Measurements from ENCODE around the gene JAGN1.
A peak's percentile ranks its signal among the peaks of the same experiment; 100 is the strongest.
"Not testable (repeated sequence)": the region's sequence is repeated elsewhere in the genome, so short reads cannot be mapped to it uniquely, and the experiment has no call there.

Gene JAGN1

DNA sequence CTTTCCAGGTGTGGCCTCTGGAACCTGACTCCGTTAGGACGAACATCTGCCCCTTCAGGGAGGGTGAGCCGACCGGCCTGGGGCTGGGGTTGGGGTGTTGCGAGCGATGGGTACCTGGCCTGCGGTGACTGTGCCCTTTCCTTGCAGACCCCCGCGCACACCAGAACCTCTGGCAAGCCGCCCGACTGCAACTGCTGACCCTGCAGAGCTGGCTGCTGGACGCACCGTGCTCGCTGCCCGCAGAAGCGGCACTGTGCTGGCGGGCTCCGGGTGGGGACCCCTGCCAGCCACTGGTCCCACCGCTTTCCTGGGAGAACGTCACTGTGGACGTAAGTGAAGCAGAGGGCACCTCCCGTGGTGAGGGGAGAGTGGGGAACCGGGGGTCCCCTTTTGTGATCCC lies 37.7 kb downstream of the JAGN1 start:
- no peak for DNase-seq

DNA sequence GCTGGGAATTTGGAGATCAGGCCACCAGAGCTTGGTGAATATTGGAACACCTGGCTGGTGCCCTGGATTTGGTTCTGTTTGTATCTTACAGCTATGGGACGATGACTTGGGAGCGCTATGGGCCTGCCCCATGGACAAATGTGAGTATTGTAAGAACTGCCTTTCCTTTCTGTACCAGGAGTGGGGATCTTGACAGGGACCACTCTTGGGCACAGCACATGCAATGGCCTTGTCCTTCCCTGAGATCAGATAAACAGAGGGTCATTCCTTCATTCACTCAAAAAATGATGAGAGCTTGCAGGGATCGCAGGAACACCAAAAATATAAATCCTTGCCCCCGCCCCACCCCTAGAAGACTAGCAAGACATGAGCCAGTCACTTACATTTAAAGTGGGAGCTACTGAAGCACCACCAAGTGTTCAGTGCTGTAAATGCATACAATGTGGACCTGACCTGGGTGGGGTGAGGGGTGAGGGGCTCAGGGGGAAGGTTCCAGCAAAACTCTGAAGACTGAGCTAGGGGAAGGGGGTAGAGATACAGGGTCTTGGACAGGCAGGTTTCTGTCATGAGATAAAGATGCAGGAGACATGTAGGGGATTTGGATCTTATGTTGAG lies 40.5 kb downstream of the JAGN1 start:
- DNase-seq, result peak in 1 of 3 experiments; percentile 1

DNA sequence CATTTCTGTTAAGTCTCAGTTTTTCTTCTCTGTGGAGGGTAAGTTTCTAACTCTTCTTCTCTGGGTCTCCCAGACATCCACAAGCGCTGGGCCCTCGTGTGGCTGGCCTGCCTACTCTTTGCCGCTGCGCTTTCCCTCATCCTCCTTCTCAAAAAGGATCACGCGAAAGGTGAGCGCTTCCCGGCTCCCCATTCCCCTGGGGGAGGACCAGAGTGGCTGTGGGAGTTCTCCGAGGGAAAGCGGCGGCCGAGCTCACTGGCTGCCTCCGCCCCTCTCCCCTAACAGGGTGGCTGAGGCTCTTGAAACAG lies 42.1 kb downstream of the JAGN1 start:
- no peak for DNase-seq

DNA sequence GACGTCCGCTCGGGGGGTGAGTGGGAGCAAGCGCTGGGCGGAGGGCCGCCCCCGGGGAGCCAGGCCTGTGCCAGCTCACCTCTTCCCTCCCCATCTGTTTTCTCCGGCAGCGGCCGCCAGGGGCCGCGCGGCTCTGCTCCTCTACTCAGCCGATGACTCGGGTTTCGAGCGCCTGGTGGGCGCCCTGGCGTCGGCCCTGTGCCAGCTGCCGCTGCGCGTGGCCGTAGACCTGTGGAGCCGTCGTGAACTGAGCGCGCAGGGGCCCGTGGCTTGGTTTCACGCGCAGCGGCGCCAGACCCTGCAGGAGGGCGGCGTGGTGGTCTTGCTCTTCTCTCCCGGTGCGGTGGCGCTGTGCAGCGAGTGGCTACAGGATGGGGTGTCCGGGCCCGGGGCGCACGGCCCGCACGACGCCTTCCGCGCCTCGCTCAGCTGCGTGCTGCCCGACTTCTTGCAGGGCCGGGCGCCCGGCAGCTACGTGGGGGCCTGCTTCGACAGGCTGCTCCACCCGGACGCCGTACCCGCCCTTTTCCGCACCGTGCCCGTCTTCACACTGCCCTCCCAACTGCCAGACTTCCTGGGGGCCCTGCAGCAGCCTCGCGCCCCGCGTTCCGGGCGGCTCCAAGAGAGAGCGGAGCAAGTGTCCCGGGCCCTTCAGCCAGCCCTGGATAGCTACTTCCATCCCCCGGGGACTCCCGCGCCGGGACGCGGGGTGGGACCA lies 42.6 kb downstream of the JAGN1 start:
- peak; percentile 66 to 86 (median 78) for DNase-seq

DNA sequence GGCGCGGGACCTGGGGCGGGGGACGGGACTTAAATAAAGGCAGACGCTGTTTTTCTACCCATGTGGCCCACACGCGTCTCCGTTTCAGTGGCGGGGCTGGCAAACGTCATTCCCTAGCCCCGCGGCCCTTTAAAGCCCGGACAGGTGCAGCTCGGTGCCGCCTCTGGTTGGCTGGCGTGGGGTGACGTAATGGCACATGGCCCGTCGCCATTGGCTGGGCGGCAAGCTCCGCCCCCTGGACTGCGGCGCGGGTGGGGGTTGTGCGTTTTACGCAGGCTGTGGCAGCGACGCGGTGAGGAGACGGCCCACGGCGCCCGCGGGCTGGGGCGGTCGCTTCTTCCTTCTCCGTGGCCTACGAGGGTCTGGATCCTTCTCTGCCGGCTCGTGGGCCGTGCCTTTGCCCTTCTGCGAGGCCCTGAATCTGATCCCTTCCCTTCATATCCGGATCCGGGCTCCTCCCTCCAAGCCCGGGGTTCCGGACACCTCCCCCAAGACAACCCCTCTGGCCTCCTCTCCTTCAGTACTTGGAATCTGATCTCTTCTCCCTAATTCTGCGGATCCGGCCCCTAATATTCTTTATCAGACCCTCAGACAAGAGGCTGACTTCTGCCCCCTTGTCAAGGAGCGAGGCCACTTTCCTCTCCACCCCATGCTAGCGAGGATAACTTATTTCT lies 43.3 kb downstream of the JAGN1 start, which contains the start of gene CRELD1:
Gene CRELD1, plus strand, starts transcription at position 274 of the 674 bp plus-strand sequence. CDS start 605 bp downstream, outside the sequence.
- peak; percentile 83 to 92 (median 89) for DNase-seq

DNA sequence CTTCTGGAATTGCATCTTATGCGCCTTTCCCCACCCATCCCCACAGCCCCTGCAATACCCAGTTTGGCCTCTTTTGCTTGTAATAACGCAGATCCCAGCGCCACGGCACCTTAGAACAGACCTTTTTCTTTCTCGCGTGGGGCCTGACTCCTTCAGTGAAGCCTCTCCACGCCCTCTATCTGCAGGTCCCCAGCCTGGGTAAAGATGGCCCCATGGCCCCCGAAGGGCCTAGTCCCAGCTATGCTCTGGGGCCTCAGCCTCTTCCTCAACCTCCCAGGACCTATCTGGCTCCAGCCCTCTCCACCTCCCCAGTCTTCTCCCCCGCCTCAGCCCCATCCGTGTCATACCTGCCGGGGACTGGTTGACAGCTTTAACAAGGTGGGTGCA lies 43.8 kb downstream of the JAGN1 start:
- DNase-seq, result peak in 1 of 3 experiments; percentile 60

DNA sequence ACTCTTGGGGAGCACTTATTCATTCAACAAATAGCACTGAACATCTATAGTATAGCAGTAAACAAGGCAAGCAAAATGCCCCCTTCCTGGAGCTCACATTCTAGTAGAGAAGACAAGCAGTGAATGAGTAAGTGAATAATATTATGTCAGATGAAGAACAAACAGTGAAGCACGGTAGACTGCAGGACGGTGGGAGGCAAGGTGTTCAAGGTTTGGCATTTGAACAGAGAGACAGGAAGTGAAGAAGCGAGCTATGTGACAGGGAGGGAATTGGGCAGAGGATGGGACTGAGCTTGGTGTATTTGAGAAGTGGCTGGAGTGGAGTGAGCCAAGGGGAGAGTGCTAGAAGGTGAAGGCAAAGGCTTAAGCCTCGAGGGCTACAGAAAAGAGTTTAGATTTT lies 44.6 kb downstream of the JAGN1 start:
- DNase-seq, result no peak

DNA sequence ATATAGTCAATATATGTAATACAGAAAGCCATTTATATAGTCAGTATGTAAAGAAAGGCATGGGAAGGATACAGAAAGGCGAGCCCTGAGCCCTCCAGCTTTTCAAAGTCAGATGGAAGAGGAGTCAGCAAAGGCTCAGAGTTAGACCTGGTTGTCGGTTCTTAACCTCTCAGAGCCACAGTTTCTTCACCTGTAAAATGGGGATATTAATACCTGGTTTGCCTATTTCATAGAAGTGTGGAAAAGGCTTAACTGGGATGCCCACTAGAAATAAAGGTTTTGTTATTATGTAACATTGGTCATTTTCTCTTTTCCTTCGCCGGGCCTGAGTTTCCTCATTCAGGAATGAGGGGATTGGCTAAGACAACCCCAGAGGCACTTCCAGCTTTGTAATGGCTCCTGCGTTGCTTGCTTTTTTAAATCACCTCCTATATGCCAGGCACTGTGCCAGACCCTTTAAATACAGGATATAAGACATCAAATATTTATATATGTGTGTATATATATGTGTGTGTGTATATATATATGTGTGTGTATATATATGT lies 45.6 kb downstream of the JAGN1 start:
- DNase-seq, result no peak

DNA sequence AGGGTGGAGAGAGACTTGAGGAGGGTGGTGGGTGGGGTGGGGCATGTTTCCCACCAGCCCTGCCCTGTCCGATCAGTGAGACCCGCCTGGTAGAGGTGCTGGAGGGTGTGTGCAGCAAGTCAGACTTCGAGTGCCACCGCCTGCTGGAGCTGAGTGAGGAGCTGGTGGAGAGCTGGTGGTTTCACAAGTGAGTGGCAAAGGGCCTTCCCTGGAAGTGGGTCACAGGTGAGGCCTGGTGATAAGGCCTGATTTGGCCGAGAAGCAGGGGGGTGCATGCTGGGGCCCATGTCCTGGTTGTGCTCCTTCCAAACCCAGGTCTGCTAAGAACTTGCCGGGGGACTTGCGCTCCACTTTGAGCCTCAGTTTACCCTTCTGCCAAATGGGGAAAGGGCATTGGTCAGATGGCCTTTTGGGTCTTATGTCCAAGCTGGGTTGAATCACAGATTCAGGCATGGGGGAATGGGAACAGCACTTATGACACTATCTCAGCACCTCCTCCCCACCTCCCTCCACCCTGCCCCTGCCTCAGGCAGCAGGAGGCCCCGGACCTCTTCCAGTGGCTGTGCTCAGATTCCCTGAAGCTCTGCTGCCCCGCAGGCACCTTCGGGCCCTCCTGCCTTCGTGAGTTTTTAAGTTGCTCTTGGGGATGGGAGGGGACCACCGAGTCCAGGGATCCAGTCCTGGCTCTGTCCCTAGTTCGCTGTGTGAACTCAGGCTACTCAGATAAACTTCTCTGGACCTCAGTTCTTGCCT lies 47.3 kb downstream of the JAGN1 start:
- no peak for DNase-seq

DNA sequence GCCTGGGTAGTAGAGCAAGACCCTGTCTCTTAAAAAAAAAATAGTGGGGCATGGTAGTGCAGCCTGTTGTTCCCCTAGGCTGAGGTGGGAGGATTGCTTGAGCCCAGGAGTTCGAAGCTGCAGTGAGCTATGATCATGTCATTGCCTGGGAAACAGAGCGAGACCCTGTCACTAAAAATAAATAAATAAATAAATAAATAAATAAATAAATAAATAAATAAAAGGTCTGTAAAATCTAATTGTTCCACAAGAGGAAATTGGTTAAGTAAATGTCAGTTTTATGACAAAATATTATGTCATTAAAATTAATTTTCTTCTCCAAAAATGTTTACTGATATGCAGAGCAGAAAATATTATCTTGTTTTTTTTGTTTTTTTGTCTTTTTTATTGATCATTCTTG lies 48.6 kb downstream of the JAGN1 start:
- no peak for DNase-seq

DNA sequence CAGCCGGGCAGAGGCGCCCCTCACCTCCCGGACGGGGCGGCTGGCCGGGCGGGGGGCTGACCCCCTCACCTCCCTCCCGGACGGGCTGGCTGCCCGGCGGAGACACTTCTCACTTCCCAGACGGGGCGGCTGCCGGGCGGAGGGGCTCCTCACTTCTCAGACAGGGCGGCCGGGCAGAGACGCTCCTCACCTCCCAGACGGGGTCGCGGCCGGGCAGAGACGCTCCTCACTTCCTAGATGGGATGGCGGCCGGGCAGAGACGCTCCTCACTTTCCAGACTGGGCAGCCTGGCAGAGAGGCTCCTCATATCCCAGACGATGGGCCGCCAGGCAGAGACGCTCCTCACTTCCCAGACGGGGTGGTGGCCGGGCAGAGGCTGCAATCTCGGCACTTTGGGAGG lies 49.5 kb downstream of the JAGN1 start:
- not testable (repeated sequence) for DNase-seq

DNA sequence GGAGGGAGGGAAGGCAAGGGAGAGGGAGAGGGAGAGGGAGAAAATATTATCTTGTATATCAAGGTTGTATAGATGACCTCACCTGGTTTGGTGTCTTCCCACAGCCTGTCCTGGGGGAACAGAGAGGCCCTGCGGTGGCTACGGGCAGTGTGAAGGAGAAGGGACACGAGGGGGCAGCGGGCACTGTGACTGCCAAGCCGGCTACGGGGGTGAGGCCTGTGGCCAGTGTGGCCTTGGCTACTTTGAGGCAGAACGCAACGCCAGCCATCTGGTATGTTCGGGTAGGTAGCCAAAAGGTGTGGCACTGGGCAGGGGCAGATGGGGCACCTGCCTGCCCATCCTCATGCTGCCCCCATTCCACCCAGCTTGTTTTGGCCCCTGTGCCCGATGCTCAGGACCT lies 50.3 kb downstream of the JAGN1 start:
- DNase-seq, result no peak

DNA sequence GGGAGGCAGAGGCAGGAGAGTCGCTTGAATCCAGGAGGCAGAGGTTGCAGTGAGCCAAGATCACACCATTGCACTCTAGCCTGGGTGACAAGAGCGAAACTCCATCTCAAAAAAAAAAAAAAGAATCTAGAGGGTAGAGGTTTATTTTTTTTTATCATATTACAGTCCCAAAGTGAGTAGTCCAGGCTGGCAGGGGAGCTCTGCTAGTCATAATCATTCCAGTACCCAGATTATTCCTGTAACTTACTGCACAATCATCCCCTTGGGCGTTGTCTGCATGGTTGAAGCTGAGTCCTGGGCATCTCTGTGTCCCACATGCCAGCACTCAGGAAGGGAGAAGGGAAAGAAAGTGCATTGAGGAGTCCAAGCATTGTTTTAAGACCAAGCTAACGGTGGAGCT lies 51.8 kb downstream of the JAGN1 start:
- DNase-seq, result no peak

DNA sequence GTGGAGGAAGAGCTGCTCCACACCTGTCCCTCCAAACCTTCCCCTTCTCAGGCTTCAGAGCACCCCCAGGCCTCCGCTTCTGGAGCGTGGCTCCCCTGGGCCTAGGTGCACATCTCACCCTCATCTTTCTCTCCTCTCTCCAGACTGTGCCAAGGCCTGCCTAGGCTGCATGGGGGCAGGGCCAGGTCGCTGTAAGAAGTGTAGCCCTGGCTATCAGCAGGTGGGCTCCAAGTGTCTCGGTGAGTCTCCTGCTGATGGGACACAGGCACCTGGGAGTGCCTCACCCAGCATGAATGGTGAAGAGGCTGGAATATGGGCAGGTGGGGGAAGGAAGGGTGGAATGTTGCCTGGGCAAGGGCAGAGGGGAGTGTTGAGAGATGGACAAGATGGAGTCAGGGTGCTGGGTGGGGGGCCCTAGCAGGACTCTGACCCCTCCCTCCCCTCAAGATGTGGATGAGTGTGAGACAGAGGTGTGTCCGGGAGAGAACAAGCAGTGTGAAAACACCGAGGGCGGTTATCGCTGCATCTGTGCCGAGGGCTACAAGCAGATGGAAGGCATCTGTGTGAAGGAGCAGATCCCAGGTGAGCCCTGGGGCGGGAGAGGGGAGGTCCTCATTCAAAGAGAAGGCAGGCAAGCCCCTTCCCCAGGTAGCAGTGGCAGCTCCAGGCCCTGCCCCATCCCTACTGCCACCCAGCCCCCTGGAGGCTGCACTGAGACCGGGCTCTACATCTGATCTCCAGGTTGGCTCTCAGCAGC lies 52.7 kb downstream of the JAGN1 start:
- DNase-seq, result no peak
